Measurements from ENCODE around the gene ZNF462. TPM values are rescaled to one million over a fixed set of nuclear protein-coding genes. Genes with fewer than 3 reads are reported as not detected.

ZNF462 gene
- total RNA-seq = 17.0 and 19.0 TPM in 2 replicates

GRCh38 chr9:106862821-106863720 is at the start of gene ZNF462:
Gene ZNF462 (plus strand): TSS chr9:106863166. CDS start chr9:106923384, 60,218 bp downstream.

Data from smooth muscle cell of trachea (primary cell).